ENCODE results near the gene SH3RF3. TPM values are rescaled to one million over a fixed set of nuclear protein-coding genes. Genes with fewer than 3 reads are reported as not detected.

Gene SH3RF3
- total and polyA plus RNA-seq, 10 of the 15 experiments (the other 5 are each of a cell fraction or from before 2014, with no cell fraction given) = 0.08 to 8.8 (median 2.3) TPM

GRCh38 chr2:109513749-109514588, 385.0 kb downstream of the SH3RF3 start (continued):
- TF ChIP-seq, protein P1, sequence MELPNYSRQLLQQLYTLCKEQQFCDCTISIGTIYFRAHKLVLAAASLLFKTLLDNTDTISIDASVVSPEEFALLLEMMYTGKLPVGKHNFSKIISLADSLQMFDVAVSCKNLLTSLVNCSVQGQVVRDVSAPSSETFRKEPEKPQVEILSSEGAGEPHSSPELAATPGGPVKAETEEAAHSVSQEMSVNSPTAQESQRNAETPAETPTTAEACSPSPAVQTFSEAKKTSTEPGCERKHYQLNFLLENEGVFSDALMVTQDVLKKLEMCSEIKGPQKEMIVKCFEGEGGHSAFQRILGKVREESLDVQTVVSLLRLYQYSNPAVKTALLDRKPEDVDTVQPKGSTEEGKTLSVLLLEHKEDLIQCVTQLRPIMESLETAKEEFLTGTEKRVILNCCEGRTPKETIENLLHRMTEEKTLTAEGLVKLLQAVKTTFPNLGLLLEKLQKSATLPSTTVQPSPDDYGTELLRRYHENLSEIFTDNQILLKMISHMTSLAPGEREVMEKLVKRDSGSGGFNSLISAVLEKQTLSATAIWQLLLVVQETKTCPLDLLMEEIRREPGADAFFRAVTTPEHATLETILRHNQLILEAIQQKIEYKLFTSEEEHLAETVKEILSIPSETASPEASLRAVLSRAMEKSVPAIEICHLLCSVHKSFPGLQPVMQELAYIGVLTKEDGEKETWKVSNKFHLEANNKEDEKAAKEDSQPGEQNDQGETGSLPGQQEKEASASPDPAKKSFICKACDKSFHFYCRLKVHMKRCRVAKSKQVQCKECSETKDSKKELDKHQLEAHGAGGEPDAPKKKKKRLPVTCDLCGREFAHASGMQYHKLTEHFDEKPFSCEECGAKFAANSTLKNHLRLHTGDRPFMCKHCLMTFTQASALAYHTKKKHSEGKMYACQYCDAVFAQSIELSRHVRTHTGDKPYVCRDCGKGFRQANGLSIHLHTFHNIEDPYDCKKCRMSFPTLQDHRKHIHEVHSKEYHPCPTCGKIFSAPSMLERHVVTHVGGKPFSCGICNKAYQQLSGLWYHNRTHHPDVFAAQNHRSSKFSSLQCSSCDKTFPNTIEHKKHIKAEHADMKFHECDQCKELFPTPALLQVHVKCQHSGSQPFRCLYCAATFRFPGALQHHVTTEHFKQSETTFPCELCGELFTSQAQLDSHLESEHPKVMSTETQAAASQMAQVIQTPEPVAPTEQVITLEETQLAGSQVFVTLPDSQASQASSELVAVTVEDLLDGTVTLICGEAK (IDR thresholded peaks at IDR 0.05; ENCODE audit: borderline replicate concordance) = peak; percentile 17; the same call in 1 of the 2 replicates
- TF ChIP-seq, protein P2, sequence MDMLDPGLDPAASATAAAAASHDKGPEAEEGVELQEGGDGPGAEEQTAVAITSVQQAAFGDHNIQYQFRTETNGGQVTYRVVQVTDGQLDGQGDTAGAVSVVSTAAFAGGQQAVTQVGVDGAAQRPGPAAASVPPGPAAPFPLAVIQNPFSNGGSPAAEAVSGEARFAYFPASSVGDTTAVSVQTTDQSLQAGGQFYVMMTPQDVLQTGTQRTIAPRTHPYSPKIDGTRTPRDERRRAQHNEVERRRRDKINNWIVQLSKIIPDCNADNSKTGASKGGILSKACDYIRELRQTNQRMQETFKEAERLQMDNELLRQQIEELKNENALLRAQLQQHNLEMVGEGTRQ (IDR thresholded peaks at IDR 0.05; ENCODE audit: borderline replicate concordance, low read depth, low read length) = no peak
- TF ChIP-seq HCFC1 (IDR thresholded peaks at IDR 0.05; ENCODE audit: low read length) = no peak
- no peak for TF ChIP-seq E2F8 (IDR thresholded peaks at IDR 0.05; ENCODE audit: low read depth, partially characterized antibody)
- TF ChIP-seq TBL1XR1 (IDR thresholded peaks at IDR 0.05; ENCODE audit: low read depth, low read length) = peak; percentile 31; the same call in 1 of the 2 replicates
- peak; percentile 76 for TF ChIP-seq BCL11A (IDR thresholded peaks at IDR 0.05; ENCODE audit: low read depth, low read length)
- peak; percentile 89 to 91 for TF ChIP-seq IKZF2 (IDR thresholded peaks at IDR 0.05)
- TF ChIP-seq SRF (IDR thresholded peaks at IDR 0.05; ENCODE audit: low read depth in 2 of 2, low read length in 2 of 2) = no peak
- no peak for TF ChIP-seq ZBTB4 (CRISPR knock-in tag; IDR thresholded peaks at IDR 0.05)
- TF ChIP-seq HDGF (IDR thresholded peaks at IDR 0.05) = no peak
- TF ChIP-seq SMARCA5 (IDR thresholded peaks at IDR 0.05) = peak; percentile 53
- no peak for TF ChIP-seq CBX3 (IDR thresholded peaks at IDR 0.05; ENCODE audit: borderline replicate concordance, low read depth)
- TF ChIP-seq MYB (IDR thresholded peaks at IDR 0.05; ENCODE audit: borderline replicate concordance, low read depth, low read length) = no peak
- no peak for TF ChIP-seq RBBP5 (conservative IDR thresholded peaks at IDR 0.05)
- TF ChIP-seq, protein P3, sequence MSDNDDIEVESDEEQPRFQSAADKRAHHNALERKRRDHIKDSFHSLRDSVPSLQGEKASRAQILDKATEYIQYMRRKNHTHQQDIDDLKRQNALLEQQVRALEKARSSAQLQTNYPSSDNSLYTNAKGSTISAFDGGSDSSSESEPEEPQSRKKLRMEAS (IDR thresholded peaks at IDR 0.05; ENCODE audit: low read depth, low read length) = no peak
- TF ChIP-seq POLR2AphosphoS5 (IDR thresholded peaks at IDR 0.05; ENCODE audit: low read length) = no peak
- no peak for TF ChIP-seq ZNF207 (IDR thresholded peaks at IDR 0.05; ENCODE audit: borderline replicate concordance)
- TF ChIP-seq SREBF2 (IDR thresholded peaks at IDR 0.05; ENCODE audit: low read length) = no peak
- peak; percentile 44 to 65 for TF ChIP-seq BHLHE40 (IDR thresholded peaks at IDR 0.05; ENCODE audit: borderline replicate concordance in 1 of 2, low read depth in 2 of 2, low read length in 1 of 2)

Data from GM12878 (cell line).